GM12801 (cell line): Measurements from ENCODE around the gene GFOD1.

Experiments used
- TF ChIP-seq, protein P1 (sequence below): IDR thresholded peaks from one replicate; pipeline ENCODE4 v1.5.1; 2011; ENCODE audit warnings: control low read depth; ENCODE audit not compliant: insufficient read length; ENCODE audit errors: extremely low read depth

The GFOD1 gene

DNA sequence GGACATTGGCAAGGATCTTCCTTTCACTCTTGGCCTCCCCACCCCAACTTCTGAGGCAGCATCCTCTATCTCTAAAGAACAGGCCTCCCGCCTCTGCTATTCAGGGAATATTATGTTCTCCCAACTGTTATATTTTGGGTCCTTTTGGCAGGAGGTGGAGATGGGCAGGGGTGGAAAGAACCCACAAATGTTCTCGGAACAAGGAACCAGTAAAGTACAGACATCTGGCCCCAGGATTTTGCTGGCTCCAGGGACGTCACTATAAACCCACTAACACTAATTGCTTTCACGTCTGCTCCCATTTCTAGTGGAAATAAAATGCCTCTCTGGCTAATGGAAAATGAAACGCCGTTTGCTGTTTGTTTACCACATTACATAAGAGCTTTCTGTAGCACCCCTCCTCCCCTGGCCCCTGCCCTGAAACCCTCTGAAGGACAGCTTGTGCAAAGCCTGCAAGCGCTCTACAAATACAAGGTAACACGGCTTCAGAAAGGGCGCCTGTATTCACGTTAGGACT, 81.4 kb downstream of the GFOD1 start:
- TF ChIP-seq, protein P1, sequence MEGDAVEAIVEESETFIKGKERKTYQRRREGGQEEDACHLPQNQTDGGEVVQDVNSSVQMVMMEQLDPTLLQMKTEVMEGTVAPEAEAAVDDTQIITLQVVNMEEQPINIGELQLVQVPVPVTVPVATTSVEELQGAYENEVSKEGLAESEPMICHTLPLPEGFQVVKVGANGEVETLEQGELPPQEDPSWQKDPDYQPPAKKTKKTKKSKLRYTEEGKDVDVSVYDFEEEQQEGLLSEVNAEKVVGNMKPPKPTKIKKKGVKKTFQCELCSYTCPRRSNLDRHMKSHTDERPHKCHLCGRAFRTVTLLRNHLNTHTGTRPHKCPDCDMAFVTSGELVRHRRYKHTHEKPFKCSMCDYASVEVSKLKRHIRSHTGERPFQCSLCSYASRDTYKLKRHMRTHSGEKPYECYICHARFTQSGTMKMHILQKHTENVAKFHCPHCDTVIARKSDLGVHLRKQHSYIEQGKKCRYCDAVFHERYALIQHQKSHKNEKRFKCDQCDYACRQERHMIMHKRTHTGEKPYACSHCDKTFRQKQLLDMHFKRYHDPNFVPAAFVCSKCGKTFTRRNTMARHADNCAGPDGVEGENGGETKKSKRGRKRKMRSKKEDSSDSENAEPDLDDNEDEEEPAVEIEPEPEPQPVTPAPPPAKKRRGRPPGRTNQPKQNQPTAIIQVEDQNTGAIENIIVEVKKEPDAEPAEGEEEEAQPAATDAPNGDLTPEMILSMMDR = no peak

DNA sequence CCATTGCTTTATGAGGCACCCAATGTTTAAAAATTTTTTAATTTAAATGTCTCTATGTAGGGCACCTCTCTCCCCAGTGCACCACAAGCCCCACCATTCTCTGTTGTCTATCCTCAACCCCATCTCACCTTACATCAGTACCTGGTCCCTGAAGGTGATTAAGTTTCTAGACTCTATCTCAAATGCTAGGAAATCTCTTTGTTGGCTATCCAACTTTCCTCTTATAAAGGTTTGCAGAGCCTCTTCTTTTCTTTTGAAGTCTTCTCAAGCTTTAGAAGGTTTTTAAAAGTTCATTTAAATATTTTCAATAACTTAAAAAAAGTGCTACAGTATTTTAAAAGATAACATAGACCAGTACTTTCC, 82.5 kb downstream of the GFOD1 start:
- TF ChIP-seq, protein P1 = no peak

DNA sequence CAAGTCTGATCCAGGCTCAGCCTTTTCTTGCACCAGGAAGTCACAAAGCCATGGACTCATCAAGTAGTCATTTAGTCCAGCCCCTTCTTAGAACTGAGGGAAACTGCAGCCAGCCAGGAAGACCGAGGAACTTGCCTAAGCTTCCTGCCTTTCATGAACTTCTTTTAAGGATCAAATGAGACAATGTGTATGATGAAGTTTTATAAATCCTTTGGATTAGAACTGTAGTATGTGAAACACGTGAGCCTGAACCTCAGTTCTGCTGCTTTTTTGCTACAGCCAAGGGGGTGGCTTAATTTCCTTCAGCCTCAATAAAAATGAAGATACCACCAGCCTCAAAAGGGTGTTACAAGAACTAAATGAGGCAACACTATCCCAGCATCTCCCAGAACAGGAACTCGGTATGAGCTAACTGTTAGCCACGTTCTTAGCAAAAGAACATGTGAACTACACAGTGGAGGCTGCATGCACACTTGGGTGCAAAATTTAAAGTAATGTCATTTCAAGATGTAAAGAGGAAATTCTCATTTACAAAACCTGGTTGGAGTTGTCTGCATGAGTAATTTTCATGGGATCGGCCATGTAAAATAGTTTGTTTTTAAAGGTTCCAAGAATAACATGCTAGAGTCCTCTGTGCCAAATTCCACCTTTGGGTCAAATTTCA, 83.0 kb downstream of the GFOD1 start:
- TF ChIP-seq, protein P1 = no peak

DNA sequence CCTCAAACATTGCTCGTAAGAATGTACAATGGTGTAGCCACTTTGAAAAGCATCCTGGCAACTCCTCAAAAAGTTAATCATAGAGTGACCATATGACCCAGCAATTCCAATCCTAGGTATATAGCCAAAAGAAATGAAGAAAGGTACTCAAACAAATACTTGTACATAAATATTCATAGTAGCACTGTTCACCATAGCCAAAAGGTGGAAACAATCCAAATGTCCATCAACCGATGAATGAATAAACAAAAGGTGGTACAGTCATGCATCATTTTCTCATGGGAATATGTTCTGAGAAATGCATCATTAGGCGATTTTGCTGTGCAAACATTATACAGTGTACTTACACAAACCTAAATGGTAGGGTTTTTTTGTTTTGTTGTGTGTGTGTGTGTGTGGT, 84.7 kb downstream of the GFOD1 start:
- TF ChIP-seq, protein P1 = no peak

DNA sequence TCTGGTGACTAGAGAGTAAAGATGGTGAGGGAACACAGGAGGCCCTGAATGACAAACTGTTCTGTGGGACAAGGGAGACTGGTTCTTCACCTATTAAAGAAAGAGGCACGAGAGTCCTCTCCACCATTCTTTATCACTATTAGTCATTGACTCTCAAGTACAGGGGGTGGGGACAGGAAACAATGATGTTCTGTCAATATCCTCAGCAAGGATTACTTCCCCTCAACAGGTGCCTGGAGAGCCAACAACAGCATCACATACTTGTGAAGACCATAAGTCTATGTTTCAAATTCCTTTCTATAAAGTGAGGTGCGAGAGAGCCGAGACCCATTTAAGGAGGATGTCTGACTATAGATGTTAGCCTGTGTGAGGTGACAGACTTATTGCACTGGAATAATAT, 86.6 kb downstream of the GFOD1 start:
- TF ChIP-seq, protein P1 = no peak

DNA sequence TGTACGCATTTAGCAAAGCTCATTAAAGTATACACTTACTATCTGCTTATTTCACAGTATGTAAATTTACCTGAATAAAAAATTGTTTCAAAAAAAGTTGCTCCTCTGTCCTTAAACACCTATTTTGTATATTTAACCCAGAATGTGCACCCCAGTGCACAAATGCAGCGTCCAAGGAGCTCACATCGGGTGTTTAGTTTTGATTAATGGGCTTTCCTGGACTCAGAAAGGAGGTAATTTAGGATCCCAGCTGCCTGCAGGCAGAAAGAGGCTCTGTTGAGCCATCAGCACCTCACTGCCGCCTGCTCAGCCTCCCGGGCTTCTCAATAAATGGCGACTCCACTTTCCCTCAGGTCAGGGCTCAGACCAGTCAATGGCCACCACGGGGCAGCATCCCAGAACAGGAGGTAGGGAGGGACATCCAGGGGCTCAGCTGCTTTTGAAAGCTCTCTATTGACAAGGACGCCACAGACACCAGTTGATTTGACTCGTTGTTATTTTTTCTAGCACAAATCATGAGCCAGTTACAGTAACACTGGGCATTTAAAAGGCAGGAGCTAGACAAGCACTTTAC, 88.9 kb downstream of the GFOD1 start:
- TF ChIP-seq, protein P1 = no peak

DNA sequence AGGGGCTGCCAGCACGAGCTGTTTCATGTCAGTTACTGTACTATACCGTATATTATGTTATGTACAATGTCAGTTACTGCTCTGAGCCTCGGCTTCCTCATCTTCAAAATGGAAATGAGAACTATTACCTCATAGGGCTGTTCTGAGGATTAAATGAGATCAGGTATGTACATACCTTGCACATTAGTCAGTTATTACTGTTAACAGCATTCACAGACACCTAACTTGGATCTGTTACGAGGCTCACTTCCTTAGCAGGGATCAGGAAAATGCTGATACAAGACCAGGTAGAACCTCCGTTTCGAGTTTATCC, 89.4 kb downstream of the GFOD1 start:
- TF ChIP-seq, protein P1 = no peak
